SU-DHL-6 (cell line): ENCODE measurements around the gene RCAN3.

Experiments
- H2AFZ ChIP-seq: fragments of 200-600 bp; sonication (generic); 2 replicates; pipeline ENCODE4 v1.6.1; 2014; ENCODE audit warnings: low read depth, mild to moderate bottlenecking, moderate library complexity, mixed read lengths, antibody characterized with exemption, low read length; ENCODE audit not compliant: severe bottlenecking
- H3F3A ChIP-seq: fragments of 200-600 bp; shearing (Covaris generic); 2 replicates; pipeline ENCODE4 v1.6.0; 2016; ENCODE audit warnings: antibody characterized with exemption, mild to moderate bottlenecking; ENCODE audit not compliant: insufficient read depth
- H3K27ac ChIP-seq: fragments of 200-600 bp; sonication (generic); 2 replicates; pipeline ENCODE4 v1.5.1; 2016; ENCODE audit warnings: low read depth, mild to moderate bottlenecking, low read length, moderate library complexity, mixed read lengths
- H3K27me3 ChIP-seq: fragments of 200-600 bp; sonication (generic), shearing (Covaris generic); 2 replicates; pipeline ENCODE4 v1.6.0; 2014; ENCODE audit warnings: mild to moderate bottlenecking, low read length
- H3K36me3 ChIP-seq: fragments of 200-600 bp; sonication (generic); 2 replicates; pipeline ENCODE4 v1.6.1; 2014; ENCODE audit warnings: mild to moderate bottlenecking, low read length, mixed read lengths
- H3K4me2 ChIP-seq: fragments of 300-600, 200-600 bp; shearing (Covaris generic), sonication (generic); 2 replicates; pipeline ENCODE4 v1.6.0; 2014; ENCODE audit warnings: low read length, low read depth, mild to moderate bottlenecking; ENCODE audit not compliant: poor library complexity, severe bottlenecking
- H3K4me3 ChIP-seq: fragments of 200-600 bp; sonication (generic); 2 replicates; pipeline ENCODE4 v1.5.1; 2014; ENCODE audit warnings: antibody characterized with exemption, low read length, mild to moderate bottlenecking, mixed read lengths; ENCODE audit not compliant: insufficient read depth, poor library complexity, severe bottlenecking
- H3K79me2 ChIP-seq: fragments of 200-600 bp; sonication (generic); 2 replicates; pipeline ENCODE4 v1.6.1; 2014; ENCODE audit warnings: mild to moderate bottlenecking, low read length, moderate library complexity; ENCODE audit not compliant: insufficient read depth
- H3K9ac ChIP-seq: fragments of 200-600 bp; sonication (generic); 2 replicates; pipeline ENCODE4 v1.7.0; 2014; ENCODE audit warnings: mild to moderate bottlenecking, low read length
- H3K9me2 ChIP-seq: fragments of 200-600 bp; sonication (generic); replicated peaks from 2 replicates; pipeline ENCODE4 v1.6.1; 2014; ENCODE audit warnings: low read length; ENCODE audit not compliant: insufficient read depth
- H3K9me3 ChIP-seq: fragments of 200-600 bp; sonication (generic); 2 replicates; pipeline ENCODE4 v1.6.1; 2014; ENCODE audit warnings: low read length, mixed read lengths; ENCODE audit not compliant: insufficient read depth
- H4K20me1 ChIP-seq: fragments of 200-600 bp; sonication (generic); 2 replicates; pipeline ENCODE4 v1.6.1; 2014; ENCODE audit warnings: low read depth, mild to moderate bottlenecking, antibody characterized with exemption, low read length, moderate library complexity, mixed read lengths
- CTCF ChIP-seq: fragments of 200-600 bp; sonication (generic); IDR thresholded peaks from one replicate; pipeline ENCODE4 v1.5.1; 2017; ENCODE audit warnings: antibody characterized with exemption, mild to moderate bottlenecking, low read length, moderate library complexity; ENCODE audit not compliant: insufficient read depth, poor library complexity, severe bottlenecking
- EZH2phosphoT487 ChIP-seq: fragments of 200-600 bp; sonication (generic), shearing (Covaris generic); conservative IDR thresholded peaks from 2 replicates; pipeline ENCODE4 v1.6.1; 2018; ENCODE audit warnings: mild to moderate bottlenecking, antibody characterized with exemption, low read length, moderate library complexity, mixed read lengths

RCAN3 gene

GRCh38 chr1:24554714-24555113 lies 52.1 kb downstream of the RCAN3 start:
- H3K9ac ChIP-seq = no peak overlapping the region
- H2AFZ ChIP-seq = no peak overlapping the region
- H3K4me3 ChIP-seq = no peak overlapping the region
- no peaks in the 10 kb centered on the region; the same call in 1 of the 2 replicates for H3F3A ChIP-seq
- H4K20me1 ChIP-seq = no peaks in the 10 kb centered on the region
- TF ChIP-seq EZH2phosphoT487 = no peak
- TF ChIP-seq CTCF = no peak
- no peaks in the 10 kb centered on the region for H3K9me2 ChIP-seq
- H3K27ac ChIP-seq = no peak overlapping the region
- no peaks in the 10 kb centered on the region for H3K79me2 ChIP-seq
- no peaks in the 10 kb centered on the region for H3K36me3 ChIP-seq
- H3K4me2 ChIP-seq = no peak overlapping the region
- no peaks in the 10 kb centered on the region for H3K9me3 ChIP-seq
- no peaks in the 10 kb centered on the region for H3K27me3 ChIP-seq

DNA sequence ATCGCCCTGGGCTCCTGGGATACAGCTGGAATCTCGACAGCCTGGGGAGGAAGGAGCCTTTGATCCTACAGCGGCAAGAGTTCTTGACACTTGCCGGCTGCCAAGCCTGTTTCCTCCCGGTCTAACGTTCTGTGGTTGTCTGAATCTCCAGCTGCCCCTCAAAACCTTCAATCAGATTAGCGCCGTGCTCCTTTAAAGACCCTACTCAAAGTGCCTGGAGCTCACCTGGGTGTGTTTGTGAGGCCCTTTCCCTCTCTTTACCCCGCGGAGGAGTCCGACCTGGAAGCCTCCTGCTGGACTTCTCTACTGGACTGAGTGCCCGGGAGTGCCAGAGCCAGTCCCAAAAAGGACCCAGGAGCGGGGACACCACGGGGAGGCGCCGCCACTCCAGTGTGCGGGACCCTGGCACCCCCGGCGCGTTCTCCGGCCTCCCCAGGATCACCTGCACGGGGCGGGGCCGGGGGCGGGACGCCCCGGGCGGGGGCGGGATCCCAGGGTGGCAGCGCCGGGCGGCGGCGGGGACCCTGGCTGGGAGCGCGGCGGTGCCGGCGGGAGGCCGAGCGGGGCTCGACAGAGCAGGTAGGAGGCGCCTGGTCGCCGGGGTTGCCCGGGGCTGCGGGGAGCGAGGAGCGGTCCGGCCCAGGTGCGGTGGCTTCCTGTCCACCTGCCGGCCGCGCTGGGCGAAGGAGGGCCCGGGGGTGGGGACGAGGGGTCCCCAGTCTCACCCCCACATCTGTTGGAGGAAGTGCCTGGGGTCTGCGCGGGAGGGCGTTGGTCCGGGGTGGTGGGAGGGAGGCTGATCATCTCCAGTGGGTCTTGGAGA lies 53.2 kb downstream of the RCAN3 start, which contains the start of gene NCMAP:
TSS of gene NCMAP (plus strand) at position 497 of the 823 bp plus-strand sequence. CDS start 39,344 bp downstream, outside the sequence.
- Histone ChIP-seq H3K4me2 (peak within 1 kb of the TSS; percentile 32), H3K27ac (no peak within 1 kb of the TSS), H3K27me3 (no peaks in the 10 kb centered on the region), H3K4me3 (no peak within 1 kb of the TSS), H3K9ac (peak within 1 kb of the TSS; percentile 35; the same call in 1 of the 2 replicates), H3K9me3 (no peaks in the 10 kb centered on the region), H3K9me2 (no peaks in the 10 kb centered on the region), H4K20me1 (no peaks in the 10 kb centered on the region), H2AFZ (no peak within 1 kb of the TSS), H3K79me2 (no peaks in the 10 kb centered on the region), H3F3A (no peaks in the 10 kb centered on the region), H3K36me3 (no peaks in the 10 kb centered on the region)
- TF ChIP-seq EZH2phosphoT487 (no peak), CTCF (no peak)

- Histone ChIP-seq H3K79me2 (no peaks in the 10 kb centered on the region), H3K27ac (no peak overlapping the region), H3K9me3 (no peaks in the 10 kb centered on the region), H3K36me3 (no peaks in the 10 kb centered on the region), H3K4me3 (no peak overlapping the region), H4K20me1 (no peaks in the 10 kb centered on the region), H2AFZ (no peak overlapping the region), H3K4me2 (peak overlapping the region; percentile 32), H3F3A (no peaks in the 10 kb centered on the region), H3K9ac (peak overlapping the region; percentile 35; the same call in 1 of the 2 replicates), H3K9me2 (no peaks in the 10 kb centered on the region), H3K27me3 (no peaks in the 10 kb centered on the region)
- no peak for TF ChIP-seq CTCF
- TF ChIP-seq EZH2phosphoT487 = no peak
Observed at GRCh38 chr1:24556414-24556795, 53.8 kb downstream of the RCAN3 start.
